HCT116 (cell line): ENCODE data around the gene ACER1. TPM values are rescaled to one million over a fixed set of nuclear protein-coding genes. Genes with fewer than 3 reads are reported as not detected.

Experiments used
- ATAC-seq: fragments of 200-7000 bp; cut with Tn5 transposase; 2 replicates; pipeline ENCODE4 v1.9.1; 2020; ENCODE audit warnings: mild to moderate bottlenecking, moderate library complexity
- BruUV-seq: library from RNA; stranded (reverse); fragments of 400-500 nt; replicated peaks from 2 replicates; lab custom pipeline; 2021; lab: Mats Ljungman, UMichigan
- CTCF ChIA-PET: fragments of 300-600 bp; sonication (Branson Sonifier 250); formaldehyde crosslinking; loops from one replicate; lab custom pipeline; 2021; ENCODE audit warnings: antibody characterized with exemption; lab: Charles Lee
- POLR2A ChIA-PET: fragments of 300-600, 350-600 bp; sonication (Branson Sonifier 250); formaldehyde crosslinking; loops from one replicate; lab custom pipeline; 2021; ENCODE audit warnings: antibody characterized with exemption; lab: Charles Lee
- RAD21 ChIA-PET, 2 experiments: fragments of 300-600 bp; sonication (Branson Sonifier 250); formaldehyde crosslinking; loops; one replicate each; lab custom pipeline; 2023; ENCODE audit warnings: low total read pairs in 2 of 2; ENCODE audit not compliant: uncharacterized antibody in 2 of 2, unreplicated experiment in 2 of 2, low non-redundant PET in 1 of 2; lab: Charles Lee
- DNase-seq: peaks from one replicate; pipeline ENCODE4 v3.0.0-alpha.2; 2010; ENCODE audit warnings: low read depth, low spot score
- H2AFZ ChIP-seq: fragments of 200-600 bp; shearing (Covaris generic), sonication (generic); 2 replicates; pipeline ENCODE4 v1.6.1; 2017; ENCODE audit warnings: low read depth, mixed run types, mixed read lengths, antibody characterized with exemption, low read length; ENCODE audit not compliant: poor library complexity, severe bottlenecking
- H3K27ac ChIP-seq: 2 replicates; pipeline ENCODE4 v1.5.1; 2012; ENCODE audit warnings: low read depth, low read length
- H3K27me3 ChIP-seq: fragments of 200-600 bp; sonication (generic); 2 replicates; pipeline ENCODE4 v1.6.1; 2016; ENCODE audit warnings: mixed run types, low read length, mixed read lengths; ENCODE audit not compliant: insufficient read depth
- H3K36me3 ChIP-seq, 2 experiments: fragments of 200-500 bp in 1 of 2; fragments of 200-600 bp in 1 of 2; sonication (Bioruptor generic) in 1 of 2; sonication (generic) in 1 of 2; 2 replicates each; pipeline versions ENCODE4 v1.5.1 to v1.6.1; 2014 to 2016; ENCODE audit warnings: low read length in 2 of 2, inconsistent platforms in 1 of 2, mixed read lengths in 1 of 2, mixed run types in 1 of 2; ENCODE audit not compliant: insufficient read depth in 2 of 2, control insufficient read depth in 1 of 2
- H3K4me1 ChIP-seq, 2 experiments: fragments of 200-600 bp in 1 of 2; sonication (generic) in 1 of 2; 2 replicates each; pipeline versions ENCODE4 v1.5.1 to v1.6.1; 2012 to 2017; ENCODE audit warnings: low read length in 2 of 2, inconsistent platforms in 1 of 2, mild to moderate bottlenecking in 1 of 2, mixed read lengths in 1 of 2, mixed run types in 1 of 2, moderate library complexity in 1 of 2; ENCODE audit not compliant: insufficient read depth in 2 of 2, control insufficient read depth in 1 of 2
- H3K4me2 ChIP-seq: fragments of 200-600 bp; sonication (generic); 2 replicates; pipeline ENCODE4 v1.6.1; 2017; ENCODE audit warnings: mixed run types, low read length, mixed read lengths
- H3K4me3 ChIP-seq, 2 experiments: fragments of 200-600 bp in 1 of 2; sonication (generic) in 1 of 2; replicated peaks in 1 of 2; 2 replicates each; pipeline ENCODE4 v1.5.1; 2011 to 2016; ENCODE audit warnings: low read length in 2 of 2, control low read depth in 1 of 2, low read depth in 1 of 2, mild to moderate bottlenecking in 1 of 2, mixed read lengths in 1 of 2, mixed run types in 1 of 2
- H3K79me2 ChIP-seq: fragments of 200-600 bp; sonication (generic); 2 replicates; pipeline ENCODE4 v1.6.1; 2017; ENCODE audit warnings: mild to moderate bottlenecking, mixed run types, low read length, moderate library complexity, mixed read lengths; ENCODE audit not compliant: insufficient read depth
- H3K9ac ChIP-seq: fragments of 200-600 bp; sonication (generic); 2 replicates; pipeline ENCODE4 v1.6.1; 2016; ENCODE audit warnings: low read length, mixed read lengths
- H3K9me2 ChIP-seq: fragments of 200-600 bp; sonication (generic), shearing (Covaris generic); 2 replicates; pipeline ENCODE4 v1.6.1; 2017; ENCODE audit warnings: mixed run types, mild to moderate bottlenecking, moderate library complexity; ENCODE audit not compliant: insufficient read depth
- H3K9me3 ChIP-seq, 2 experiments: fragments of 200-500 bp in 1 of 2; fragments of 200-600 bp in 1 of 2; sonication (Bioruptor generic) in 1 of 2; sonication (generic) in 1 of 2; 2 replicates each; pipeline ENCODE4 v1.6.1; 2014 to 2017; ENCODE audit warnings: low read length in 2 of 2, mixed read lengths in 2 of 2, inconsistent platforms in 1 of 2, low read depth in 1 of 2, mild to moderate bottlenecking in 1 of 2, mixed run types in 1 of 2, moderate library complexity in 1 of 2; ENCODE audit not compliant: control insufficient read depth in 1 of 2, insufficient read depth in 1 of 2
- H4K20me1 ChIP-seq: fragments of 200-600 bp; sonication (generic), shearing (Covaris generic); 2 replicates; pipeline ENCODE4 v1.6.1; 2017; ENCODE audit warnings: mixed run types, mild to moderate bottlenecking, moderate library complexity; ENCODE audit not compliant: insufficient read depth
- CTCF ChIP-seq, 3 experiments: fragments of 200-600 bp in 1 of 3; sonication (generic) in 1 of 3; IDR thresholded peaks in 2 of 3; conservative IDR thresholded peaks in 1 of 3; 2 replicates each; pipeline ENCODE4 v1.5.1; 2012 to 2017; ENCODE audit warnings: low read depth in 2 of 3, low read length in 2 of 3, antibody characterized with exemption in 1 of 3, borderline replicate concordance in 1 of 3, control low read depth in 1 of 3, mild to moderate bottlenecking in 1 of 3, mixed read lengths in 1 of 3, mixed run types in 1 of 3, moderate library complexity in 1 of 3; ENCODE audit not compliant: insufficient read depth in 1 of 3
- ELF1 ChIP-seq: IDR thresholded peaks from 2 replicates; pipeline ENCODE4 v1.6.1; 2012; ENCODE audit warnings: low read depth, borderline replicate concordance
- EZH2 ChIP-seq: fragments of 200-600 bp; sonication (generic); IDR thresholded peaks from 2 replicates; pipeline ENCODE4 v1.6.1; 2017; ENCODE audit warnings: antibody characterized with exemption, mixed run types
- EZH2phosphoT487 ChIP-seq: fragments of 200-600 bp; IDR thresholded peaks from 2 replicates; pipeline ENCODE4 v1.6.1; 2018; ENCODE audit warnings: antibody characterized with exemption, borderline replicate concordance
- JUND ChIP-seq: IDR thresholded peaks from 2 replicates; pipeline ENCODE4 v1.6.1; 2012
- POLR2A ChIP-seq: IDR thresholded peaks from 2 replicates; pipeline ENCODE4 v1.7.0; 2011; ENCODE audit warnings: borderline replicate concordance; ENCODE audit not compliant: insufficient read depth, insufficient read length; ENCODE audit errors: extremely low read depth
- POLR2AphosphoS5 ChIP-seq: IDR thresholded peaks from 2 replicates; pipeline ENCODE4 v1.6.1; 2011; ENCODE audit warnings: mild to moderate bottlenecking, low read depth, low read length, moderate library complexity
- REST ChIP-seq: IDR thresholded peaks from 2 replicates; pipeline ENCODE4 v1.6.1; 2012; ENCODE audit warnings: low read depth
- SIN3A ChIP-seq: IDR thresholded peaks from 2 replicates; pipeline ENCODE4 v1.6.1; 2012; ENCODE audit warnings: low read depth
- SRF ChIP-seq: IDR thresholded peaks from 2 replicates; pipeline ENCODE4 v1.6.1; 2012; ENCODE audit warnings: low read depth
- TCF7L2 ChIP-seq: IDR thresholded peaks from 2 replicates; pipeline ENCODE4 v1.7.0; 2011; ENCODE audit warnings: borderline replicate concordance, inconsistent platforms; ENCODE audit not compliant: insufficient read depth, insufficient read length; ENCODE audit errors: extremely low read depth
- YY1 ChIP-seq: IDR thresholded peaks from 2 replicates; pipeline ENCODE4 v1.6.1; 2011; ENCODE audit warnings: low read length, low read depth, moderate library complexity, mild to moderate bottlenecking; ENCODE audit not compliant: insufficient replicate concordance; ENCODE audit errors: extremely low read depth
- ZNF274 ChIP-seq: fragments of 200-500 bp; sonication (Bioruptor generic); IDR thresholded peaks from 2 replicates; pipeline ENCODE4 v1.6.1; 2014; ENCODE audit warnings: mild to moderate bottlenecking, low read depth, low read length, inconsistent platforms
- intact Hi-C: fragments of 100-400 bp; cut with micrococcal nuclease; formaldehyde crosslinking; loops from 2 replicates; pipeline ENCODE4 v1.10.0; 2022
- total RNA-seq: library from RNA; stranded (reverse); gene quantifications from one replicate; pipeline ENCODE4 v1.2.1, GENCODE V29; 2021; ENCODE audit not compliant: unreplicated experiment

The ACER1 gene
- total RNA-seq, 1 experiment from 2014 or later, result not detected

GRCh38 chr19:6340493-6341201 lies 7.2 kb upstream of the ACER1 start:
- H2AFZ ChIP-seq, result no peak overlapping the region
- no peak overlapping the region for H3K4me3 ChIP-seq
- ATAC-seq (peak; percentile 27; the same call in 1 of the 2 replicates), DNase-seq (no peak)
- ChIA-PET RAD21 (no interaction called here), POLR2A (no interaction called here), CTCF (interaction anchor here (0.7 kb wide), 1 partner anchor 13 kb away, joined by 3 read pairs; no protein-coding TSS in a partner anchor)
- no peak overlapping the region for H3K9ac ChIP-seq
- intact Hi-C loops, result no loop called here
- H3K27ac ChIP-seq, result no peak overlapping the region
- H3K36me3 ChIP-seq, result no peaks in the 10 kb centered on the region
- H3K27me3 ChIP-seq, result no peaks in the 10 kb centered on the region
- BruUV-seq, result no TSS peak
- H3K79me2 ChIP-seq, result no peaks in the 10 kb centered on the region
- no peaks in the 10 kb centered on the region for H3K9me2 ChIP-seq
- no peak overlapping the region for H3K4me2 ChIP-seq
- no peak for TF ChIP-seq SIN3A
- no peak for TF ChIP-seq CTCF (IDR thresholded peaks at IDR 0.05 in 2 of 3, conservative IDR thresholded peaks at IDR 0.05 in 1 of 3; ENCODE audit: borderline replicate concordance in 1 of 3, insufficient read depth in 1 of 3, low read depth in 2 of 3, low read length in 2 of 3)
- TF ChIP-seq SRF, result no peak
- no peak for TF ChIP-seq POLR2A
- no peaks in the 10 kb centered on the region; a peak in 1 of 4 replicates for H3K9me3 ChIP-seq
- no peaks in the 10 kb centered on the region for H4K20me1 ChIP-seq
- H3K4me1 ChIP-seq, result no peaks in the 10 kb centered on the region

GRCh38 chr19:6334490-6335285 lies 1.3 kb upstream of the ACER1 start:
- BruUV-seq, result no TSS peak
- TF ChIP-seq REST (no peak), JUND (no peak), EZH2 (no peak), EZH2phosphoT487 (no peak), TCF7L2 (no peak), POLR2AphosphoS5 (no peak), ELF1 (no peak), ZNF274 (no peak), YY1 (no peak)

More at GRCh38 chr19:6334490-6335285, 1.3 kb upstream of the ACER1 start:
- no peak overlapping the region for H3K9ac ChIP-seq
- ChIA-PET POLR2A (no interaction called here), CTCF (no interaction called here), RAD21 (no interaction called here)
- H3K9me3 ChIP-seq, result no peaks in the 10 kb centered on the region
- H3K27ac ChIP-seq, result no peak overlapping the region
- H3K4me1 ChIP-seq, result no peaks in the 10 kb centered on the region
- no peaks in the 10 kb centered on the region for H3K36me3 ChIP-seq
- H3K4me3 ChIP-seq, result no peak overlapping the region
- ATAC-seq (no peak), DNase-seq (no peak)
- no peak overlapping the region for H2AFZ ChIP-seq
- H3K27me3 ChIP-seq, result no peaks in the 10 kb centered on the region
- no peaks in the 10 kb centered on the region for H3K9me2 ChIP-seq
- intact Hi-C loops, result no loop called here
- H3K79me2 ChIP-seq, result no peaks in the 10 kb centered on the region
- H3K4me2 ChIP-seq, result no peak overlapping the region
- H4K20me1 ChIP-seq, result no peaks in the 10 kb centered on the region
